Stimulated activated CD8-positive, alpha-beta memory T cell treated with anti-CD3 and anti-CD28 coated beads, Interleukin-7, amount 100 ng/mL, for 24 hours (primary cell): ENCODE results near the gene RPS25.
A peak's percentile ranks its signal among the peaks of the same experiment; 100 is the strongest.
"Not testable (repeated sequence)": the region's sequence is repeated elsewhere in the genome, so short reads cannot be mapped to it uniquely, and the experiment has no call there.

Experiments
- DNase-seq: peaks from one replicate; pipeline ENCODE4 v3.0.0-alpha.2; 2020; ENCODE audit warnings: low read depth

RPS25 gene

DNA sequence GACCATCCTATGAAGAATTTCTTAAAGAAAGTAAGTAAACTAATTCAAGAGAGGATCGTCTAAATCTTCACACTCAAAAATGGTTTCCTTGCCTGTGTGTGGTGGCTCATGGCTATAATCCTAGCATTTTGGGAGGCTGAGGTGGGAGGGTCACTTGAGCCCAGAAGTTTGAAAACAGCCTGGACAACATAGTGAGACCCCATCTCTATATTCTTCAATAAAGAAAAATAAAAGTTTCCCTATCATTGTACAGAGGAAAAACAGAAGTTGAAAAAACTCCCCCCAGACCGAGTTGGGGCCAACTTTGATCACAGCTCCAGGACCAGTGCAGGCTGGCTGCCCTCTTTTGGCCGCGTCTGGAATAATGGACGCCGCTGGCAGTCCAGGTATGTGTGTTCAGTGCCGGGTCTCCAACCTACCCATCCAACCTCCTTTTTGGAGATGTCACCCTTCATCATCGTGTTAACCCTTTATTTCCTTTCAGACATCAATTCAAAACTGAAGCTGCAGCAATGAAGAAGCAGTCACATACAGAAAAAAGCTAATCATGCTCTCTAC lies 3.0 kb downstream of the RPS25 start:
- no peak for DNase-seq

DNA sequence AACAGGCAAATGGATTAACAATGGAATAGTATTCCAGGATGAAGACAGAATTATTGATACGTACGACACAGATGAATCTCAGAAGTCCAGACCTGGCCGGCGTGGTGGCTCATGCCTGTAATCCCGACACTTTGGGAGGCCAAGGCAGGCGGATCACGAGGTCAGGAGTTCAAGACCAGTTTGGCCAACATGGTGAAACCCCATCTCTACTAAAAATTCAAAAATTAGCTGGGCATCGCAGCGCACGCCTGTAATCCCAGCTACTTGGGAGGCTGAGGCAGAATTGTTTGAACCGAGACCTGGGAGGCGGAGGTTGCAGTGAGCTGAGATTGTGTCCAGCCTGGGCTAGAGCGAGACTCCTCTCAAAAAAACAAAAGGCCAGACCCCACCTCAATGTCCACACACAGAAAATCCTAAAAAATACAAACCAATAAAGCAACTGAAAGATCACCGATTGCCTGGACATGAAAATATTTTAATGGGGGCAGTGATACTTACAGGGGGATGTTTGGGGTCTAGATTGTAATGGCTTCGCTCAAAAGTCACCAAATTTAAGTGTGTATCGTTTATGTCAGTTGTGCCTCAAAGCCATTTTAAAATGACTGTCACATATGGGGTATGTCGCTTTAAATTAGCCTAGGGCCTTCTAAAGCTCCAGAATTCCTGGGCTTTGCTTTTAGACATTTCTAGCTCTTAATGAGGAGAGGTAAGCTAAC lies 3.8 kb downstream of the RPS25 start:
- no peak for DNase-seq

DNA sequence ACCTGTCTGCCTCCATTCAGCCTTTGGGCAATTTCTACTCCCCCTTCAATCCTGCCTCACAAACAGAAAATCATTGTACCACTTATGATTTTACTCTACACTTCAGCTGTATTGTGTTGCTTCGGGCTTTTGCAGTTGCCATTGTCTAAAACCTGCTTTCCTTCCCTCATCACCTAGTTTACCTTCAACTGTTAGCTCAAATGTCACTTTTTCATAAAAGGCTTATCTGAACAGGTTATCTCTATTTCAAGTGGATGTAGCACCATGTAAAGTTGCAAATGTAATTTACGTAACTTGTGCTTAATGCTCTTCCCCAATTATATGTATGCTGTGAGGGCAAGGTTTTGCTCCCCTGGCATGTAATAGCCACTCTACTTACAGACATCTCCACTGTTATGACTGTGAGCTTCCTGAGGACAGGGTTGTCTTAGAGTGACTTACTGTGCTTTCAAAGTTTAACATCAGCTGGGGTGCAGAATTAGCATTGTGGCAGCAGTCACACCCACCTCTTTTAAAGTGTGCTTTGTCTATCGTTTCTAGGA lies 5.4 kb downstream of the RPS25 start:
- DNase-seq = no peak

DNA sequence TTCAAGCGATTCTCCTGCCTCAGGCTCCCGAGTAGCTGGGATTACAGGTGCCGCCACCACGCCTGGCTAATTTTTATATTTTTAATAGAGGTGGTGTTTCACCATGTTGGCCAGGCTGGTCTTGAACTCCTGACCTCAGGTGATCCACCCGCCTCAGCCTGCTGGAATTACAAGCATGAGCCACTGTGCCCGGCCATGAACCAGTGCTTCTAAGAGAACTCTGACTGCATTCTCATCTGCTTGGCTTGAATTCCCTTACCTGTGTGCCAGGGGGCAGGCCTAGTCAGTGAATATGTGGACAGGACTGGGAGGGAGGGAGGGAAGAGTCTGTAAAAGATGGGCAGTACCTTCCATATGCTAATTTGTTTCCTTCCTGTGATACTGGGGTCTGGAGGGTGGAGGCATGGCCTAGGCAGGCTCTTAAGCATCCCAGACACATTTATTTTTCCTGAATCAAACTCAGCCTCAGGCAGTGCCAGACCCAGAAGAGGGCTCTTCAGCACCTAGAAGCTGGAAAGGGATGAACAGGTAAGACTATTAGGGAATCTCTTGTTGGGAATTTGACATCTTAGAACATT lies 6.6 kb downstream of the RPS25 start:
- no peak for DNase-seq

DNA sequence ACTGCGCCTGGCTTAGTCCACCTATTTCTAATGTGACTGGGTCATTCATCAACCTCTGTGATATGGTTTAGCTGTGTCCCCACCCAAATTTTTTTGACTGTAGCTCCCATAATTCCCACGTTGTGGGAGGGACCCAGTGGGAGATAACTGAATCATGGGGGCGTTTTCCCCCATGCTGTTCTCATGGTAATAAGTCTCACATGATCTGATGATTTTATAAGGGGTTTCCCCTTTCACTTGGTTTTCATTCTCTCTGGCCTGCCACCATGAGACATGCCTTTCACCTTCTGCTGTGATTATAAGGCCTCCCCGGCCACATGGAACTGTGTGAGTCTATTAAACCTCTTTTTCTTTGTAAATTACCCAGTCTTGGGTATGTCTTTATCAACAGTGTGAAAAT lies 11.5 kb downstream of the RPS25 start:
- DNase-seq = no peak

DNA sequence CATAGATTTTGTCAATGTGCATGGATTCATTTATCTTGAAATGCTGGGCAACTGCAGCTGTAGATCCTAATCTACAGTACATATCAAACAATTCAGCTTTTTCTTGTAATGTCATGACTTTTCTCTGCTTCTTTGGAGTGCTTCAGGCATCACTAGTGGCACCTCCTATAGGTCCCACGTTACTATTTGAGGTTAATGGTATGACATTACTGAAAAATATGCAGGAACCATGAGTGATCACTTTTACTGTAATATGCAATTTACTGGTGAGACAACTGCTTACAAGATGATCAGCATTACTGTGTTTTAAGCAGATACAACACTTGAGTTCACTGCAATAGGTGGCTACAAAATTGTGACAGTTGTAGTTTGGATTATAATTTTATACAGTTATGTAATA lies 17.2 kb downstream of the RPS25 start:
- DNase-seq = no peak

DNA sequence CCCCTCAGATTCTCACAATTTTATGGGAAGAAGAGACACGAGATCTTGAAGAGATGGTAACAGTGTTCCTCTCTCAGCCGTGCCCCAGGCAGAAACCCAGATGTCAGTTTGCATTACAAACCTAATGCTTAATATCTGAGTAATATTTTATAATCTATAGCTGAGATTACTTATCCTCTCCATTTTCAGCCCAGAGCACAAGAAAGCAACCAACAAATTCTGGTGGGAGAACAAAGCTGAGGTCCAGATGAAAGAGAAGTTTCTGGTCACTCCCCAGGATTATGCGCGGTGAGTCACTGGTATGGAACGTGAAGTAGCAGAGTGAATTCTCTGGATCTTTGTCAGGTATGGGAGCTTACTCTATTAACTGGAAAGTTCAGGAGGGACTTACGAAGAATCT lies 19.3 kb downstream of the RPS25 start:
- DNase-seq = no peak

DNA sequence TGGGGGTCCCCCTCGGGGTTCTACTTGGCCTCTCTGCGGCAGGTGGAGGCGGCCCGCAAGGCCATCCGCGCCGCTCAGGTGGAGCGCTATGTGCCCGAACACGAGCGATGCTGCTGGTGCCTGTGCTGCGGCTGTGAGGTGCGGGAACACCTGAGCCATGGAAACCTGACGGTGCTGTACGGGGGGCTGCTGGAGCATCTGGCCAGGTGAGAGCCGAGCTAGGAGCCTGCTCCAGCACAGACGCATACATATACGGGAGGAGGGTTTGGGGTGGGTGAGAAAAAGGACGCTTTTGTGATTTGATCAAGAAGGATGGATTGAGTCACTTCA lies 19.8 kb downstream of the RPS25 start:
- no peak for DNase-seq

DNA sequence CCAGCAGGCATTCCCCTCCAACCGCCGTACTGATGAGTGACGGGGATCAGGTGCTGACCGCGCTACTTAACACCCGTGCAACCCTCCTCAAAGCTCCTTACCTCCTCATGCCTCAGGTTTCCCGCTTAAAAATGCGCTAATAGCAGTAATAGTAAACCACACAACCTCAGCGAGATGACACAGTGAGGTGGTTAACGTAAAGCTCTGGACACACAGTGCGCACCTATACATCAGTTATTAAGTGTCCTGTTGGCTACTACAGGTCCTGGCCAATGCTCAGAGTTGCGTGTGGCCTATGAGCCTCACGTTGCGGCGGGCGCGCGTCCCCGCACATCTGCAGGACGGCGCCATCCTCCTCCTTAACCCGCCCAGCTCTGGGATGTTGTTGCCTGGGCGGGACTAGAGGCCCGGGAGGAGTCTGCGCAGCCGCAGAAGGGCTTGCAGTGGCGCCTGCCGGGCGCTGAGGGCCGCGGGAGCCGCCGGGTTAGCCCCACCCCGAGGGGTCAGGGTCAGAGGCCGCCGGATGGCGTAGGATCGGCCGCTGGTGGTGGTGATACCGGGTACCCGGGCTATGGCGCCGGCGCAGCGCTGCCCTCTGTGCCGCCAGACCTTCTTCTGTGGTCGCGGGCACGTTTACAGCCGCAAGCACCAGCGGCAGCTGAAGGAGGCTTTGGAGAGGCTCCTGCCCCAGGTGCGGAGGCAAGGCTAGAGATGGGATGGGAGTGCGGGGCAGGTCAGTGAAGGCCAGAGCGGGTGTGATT lies 20.3 kb downstream of the RPS25 start, which contains the start of gene CENATAC:
Gene CENATAC (plus strand): TSS at position 512 of the 761 bp plus-strand sequence. CDS start 60 bp downstream, at position 572.
- DNase-seq = peak; percentile 91

DNA sequence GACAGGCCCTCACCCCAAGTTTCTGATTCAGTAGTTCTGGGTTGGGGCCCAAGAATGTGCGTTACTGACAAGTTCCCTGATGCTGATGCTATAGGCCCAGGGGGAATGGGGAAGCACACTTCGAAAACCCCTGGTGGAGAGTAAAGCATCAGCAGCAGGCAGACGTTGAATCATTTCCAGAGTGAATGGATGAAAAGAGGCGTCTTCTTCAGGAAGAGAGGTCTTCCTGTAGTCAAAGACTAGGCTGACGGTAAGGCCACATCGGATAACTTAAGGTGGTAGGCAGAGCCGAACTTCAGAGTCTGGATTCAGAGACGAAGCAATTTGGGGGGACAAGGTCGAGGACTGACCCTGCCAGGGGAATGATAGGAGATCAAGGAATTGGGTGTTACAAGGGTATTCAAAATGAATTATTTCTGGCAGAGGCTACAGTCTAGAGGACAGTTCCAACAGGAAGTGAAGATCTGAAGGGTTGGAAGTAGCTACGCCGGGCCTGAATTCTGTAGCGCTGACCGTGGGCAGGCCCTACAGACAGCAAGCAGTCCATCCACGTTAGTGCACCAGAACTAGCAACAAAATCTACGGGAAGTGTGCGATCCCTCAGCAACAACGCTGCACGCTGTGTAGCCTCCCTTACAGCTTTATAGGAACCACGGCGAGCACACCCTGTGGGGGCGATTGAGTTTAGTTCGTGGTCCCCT lies 21.1 kb downstream of the RPS25 start:
- DNase-seq = no peak

DNA sequence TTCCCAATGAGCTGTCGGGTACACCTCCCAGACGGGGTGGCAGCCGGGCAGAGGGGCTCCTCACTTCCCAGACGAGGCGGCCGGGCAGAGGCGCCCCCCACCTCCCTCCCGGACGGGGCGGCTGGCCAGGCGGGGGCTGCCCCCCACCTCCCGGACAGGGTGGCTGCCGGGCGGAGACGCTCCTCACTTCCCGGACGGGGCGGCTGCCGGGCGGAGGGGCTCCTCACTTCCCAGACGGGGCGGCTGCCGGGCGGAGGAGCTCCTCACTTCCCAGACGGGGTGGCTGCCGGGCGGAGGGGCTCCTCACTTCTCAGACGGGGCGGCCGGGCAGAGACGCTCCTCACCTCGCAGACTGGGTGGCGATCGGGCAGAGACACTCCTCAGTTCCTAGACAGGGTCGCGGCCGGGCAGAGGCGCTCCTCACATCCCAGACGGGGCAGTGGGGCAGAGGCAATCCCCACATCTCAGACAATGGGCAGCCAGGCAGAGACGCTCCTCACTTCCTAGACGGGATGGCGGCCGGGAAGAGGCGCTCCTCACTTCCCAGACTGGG lies 26.6 kb downstream of the RPS25 start:
- not testable (repeated sequence) for DNase-seq

DNA sequence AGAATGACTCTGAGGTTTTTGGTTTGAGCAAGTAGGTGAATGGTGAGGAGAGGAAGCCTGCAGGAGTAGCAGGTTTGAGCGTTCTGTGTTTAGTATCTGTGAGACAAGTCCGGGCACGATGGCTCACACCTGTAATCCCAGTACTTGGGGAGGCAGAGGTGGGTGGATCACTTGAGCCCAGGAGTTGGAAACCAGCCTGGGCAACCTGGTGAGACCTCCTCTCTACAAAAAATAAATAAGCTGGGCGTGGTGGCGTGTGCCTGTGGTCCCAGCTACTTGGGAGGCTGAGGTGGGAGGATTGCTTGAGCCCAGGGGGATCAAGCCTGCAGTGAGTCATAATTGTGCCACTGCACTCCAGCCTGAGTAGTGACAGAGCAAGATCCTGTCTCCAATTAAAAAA lies 29.9 kb downstream of the RPS25 start:
- DNase-seq = no peak

DNA sequence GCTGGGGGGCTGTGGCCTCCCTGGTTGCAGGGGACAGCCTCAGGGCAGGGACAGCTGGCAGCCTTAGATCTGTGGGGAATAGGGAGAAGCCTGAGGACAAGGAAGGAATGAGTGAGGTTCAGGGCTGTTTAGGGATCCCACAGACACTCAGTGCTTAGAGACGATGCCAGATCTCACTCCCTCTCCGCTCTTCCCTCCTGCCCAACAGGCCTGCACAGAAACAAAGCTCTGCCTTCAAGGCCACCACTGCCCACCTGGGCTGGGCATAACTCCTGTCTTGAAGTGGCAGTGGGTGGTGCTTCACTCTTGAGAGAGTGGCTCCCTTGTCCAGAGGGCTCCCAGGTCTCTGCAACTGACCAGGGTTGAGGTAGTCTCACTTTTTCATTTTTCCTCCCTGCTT lies 33.3 kb downstream of the RPS25 start:
- DNase-seq = no peak

DNA sequence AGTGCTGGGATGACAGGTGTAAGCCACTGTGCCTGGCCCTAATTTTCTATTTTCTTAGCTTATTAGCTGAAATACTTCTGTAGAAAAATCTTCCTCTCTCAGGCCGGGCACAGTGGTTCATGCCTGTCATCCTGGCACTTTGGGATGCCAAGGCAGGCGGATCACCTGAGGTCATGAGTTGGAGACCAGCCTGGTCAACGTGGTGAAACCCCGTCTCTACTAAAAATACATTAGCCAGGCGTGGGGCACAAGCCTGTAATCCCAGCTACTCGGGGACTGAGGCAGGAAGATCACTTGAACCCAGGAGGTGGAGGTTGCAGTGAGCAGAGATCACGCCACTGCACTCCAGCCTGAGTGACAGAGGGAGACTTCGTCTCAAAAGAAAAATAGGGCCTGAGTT lies 33.8 kb downstream of the RPS25 start:
- not testable (repeated sequence) for DNase-seq

DNA sequence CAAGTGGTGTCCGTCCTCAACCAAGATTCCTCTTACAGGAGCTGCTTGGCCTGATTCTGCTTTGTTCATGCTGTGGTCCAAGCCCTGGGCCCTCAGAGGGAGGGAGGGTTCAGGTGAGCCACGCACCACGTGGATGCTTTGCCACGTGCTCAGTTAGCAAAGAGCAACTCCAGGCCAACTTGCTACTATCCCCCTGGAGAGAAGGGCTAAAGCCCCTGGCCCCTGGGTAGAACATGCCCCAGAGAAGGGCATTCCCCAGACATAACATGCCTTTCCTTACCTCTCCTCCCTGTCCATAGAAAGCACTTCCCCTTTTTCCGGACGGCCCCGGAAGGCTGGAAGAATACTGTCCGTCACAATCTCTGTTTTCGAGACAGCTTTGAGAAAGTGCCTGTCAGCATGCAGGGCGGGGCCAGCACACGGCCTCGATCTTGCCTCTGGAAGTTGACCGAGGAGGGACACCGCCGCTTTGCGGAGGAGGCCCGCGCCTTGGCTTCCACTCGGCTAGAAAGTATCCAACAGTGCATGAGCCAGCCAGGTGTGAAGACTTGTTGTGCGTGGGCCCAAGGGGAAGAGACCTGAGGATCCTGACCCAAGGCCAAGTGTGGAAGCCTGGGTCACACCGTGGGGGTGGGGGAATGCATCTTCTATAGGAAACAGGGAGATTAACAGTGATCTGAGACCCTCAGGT lies 37.8 kb downstream of the RPS25 start:
- no peak for DNase-seq

DNA sequence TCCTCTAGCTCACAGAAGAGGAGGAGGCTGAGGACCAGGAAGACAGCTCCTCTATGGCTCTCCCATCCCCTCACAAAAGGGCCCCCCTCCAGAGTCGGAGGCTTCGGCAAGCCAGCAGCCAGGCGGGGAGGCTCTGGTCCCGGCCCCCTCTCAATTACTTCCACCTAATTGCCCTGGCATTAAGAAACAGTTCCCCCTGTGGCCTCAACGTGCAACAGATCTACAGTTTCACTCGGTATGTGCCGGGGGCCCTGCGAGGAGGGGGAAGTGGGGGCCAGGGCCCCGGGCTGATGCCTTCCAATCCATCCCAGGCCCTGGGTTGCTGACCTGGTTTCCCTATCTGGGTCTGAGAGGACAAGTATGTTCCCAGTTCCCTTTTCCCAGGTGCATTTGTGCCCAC lies 38.7 kb downstream of the RPS25 start:
- DNase-seq = no peak

DNA sequence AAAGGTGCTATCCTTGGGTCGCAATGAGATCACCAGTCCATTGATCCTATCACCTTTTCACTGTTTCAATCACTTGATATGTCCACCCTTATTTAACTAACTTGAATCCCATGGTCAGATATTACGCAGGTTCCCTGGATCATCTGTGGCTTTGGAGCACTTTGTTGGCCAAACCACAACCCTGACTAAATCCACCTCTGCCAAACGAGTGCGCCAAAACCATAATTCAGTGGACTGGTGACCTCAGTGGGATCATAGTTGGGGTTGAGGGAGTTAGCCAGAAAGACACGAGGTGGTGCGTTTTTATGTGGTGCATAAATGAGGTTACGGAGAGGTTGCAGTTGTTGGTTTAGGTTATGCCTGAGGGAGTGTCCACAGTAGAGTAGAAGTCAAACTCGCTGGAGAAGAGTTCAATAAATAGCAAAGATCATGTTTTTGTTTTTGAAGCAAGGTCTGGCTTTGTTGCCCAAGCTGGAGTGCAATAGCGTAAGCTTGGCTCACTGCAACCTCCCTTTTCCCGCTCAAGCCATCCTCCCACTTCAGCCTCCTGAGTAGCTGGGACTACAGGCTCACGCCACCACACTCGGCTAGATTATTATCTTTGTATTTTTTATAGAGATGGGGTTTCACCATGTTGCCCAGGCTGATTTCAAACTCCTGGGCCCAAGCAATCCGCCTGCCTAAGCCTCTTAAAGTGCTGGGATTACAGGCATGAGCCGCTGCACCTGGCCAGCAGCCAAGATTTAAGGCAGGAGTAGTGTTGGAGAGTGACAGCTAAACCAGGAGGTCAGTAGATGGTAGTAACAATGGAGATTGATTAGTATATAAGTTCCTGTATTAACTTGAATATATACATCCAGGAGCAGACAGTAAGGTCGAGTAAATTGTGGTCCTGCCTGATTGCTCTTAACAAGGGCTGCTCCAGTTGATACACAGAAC lies 42.1 kb downstream of the RPS25 start:
- DNase-seq = no peak

DNA sequence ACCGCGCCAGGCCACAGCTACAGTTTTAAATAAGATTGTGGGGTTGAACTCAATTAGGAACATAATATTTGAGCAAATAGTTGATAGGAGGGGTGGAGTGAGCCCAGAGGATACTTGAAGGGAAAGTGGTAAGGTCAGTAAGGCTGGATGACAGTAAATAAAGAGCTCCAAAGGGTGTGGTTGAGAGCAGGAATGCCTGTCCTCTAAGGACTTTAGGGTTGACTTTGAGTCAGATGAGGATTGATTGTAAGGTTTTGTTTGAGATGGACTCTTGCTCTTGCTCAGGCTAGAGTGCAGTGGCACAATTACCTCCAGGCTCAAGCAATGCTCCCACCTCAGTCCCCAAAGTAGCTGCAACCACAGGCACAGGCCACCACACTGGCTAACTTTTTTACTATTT lies 44.2 kb downstream of the RPS25 start:
- no peak for DNase-seq

DNA sequence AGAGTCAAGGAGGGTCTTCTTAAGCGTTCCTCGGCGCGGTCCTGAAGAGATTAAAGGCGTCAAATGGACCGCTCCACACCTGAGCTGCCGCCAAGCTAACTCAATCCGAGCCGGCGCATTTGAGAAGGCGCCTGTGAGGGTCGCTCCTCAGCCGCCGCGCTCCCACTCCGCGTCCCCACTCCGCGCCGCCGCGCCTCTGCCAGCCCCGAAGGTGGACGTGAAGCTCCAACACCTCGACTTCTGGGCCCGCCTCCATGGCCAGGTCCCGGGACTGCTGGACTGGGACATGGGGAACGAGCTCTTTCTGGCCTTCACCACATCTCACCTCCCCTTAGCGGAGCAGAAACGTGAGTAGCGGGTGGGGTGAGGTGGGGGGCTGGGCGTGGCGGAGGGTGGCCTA lies 46.5 kb downstream of the RPS25 start, which contains the start of gene FOXR1:
Gene FOXR1 (plus strand): TSS at position 116 of the 400 bp plus-strand sequence. CDS start 171 bp downstream, at position 287.
- no peak for DNase-seq

DNA sequence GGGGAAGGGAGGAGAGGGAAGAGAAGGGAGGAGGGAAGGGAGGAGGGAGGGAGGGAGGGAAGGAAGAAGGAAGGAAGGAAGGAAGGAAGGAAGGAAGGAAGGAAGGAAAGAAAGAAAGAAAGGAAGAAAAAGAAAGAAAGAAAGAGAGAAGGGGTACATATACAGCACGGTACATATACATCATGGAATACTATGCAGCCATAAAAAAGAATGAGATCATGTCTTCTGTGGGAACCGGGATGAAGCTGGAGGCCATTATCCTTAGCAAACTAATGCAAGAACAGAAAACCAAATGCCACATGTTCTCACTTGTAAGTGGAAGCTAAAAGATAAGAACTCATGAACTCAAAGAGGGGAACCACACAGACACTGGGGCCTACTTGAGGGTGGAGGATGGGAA lies 48.6 kb downstream of the RPS25 start:
- DNase-seq = not testable (repeated sequence)
